A673 (cell line): ENCODE results near the gene CTNNBL1.

Source experiments
- EZH2 ChIP-seq: fragments of 200-600 bp; sonication (generic); IDR thresholded peaks from 2 replicates; pipeline ENCODE4 v1.6.1; 2017; ENCODE audit warnings: borderline replicate concordance, low read depth, mild to moderate bottlenecking, mixed read lengths, antibody characterized with exemption, low read length; ENCODE audit not compliant: poor library complexity, severe bottlenecking
- TF ChIP-seq, protein P1 (sequence below): fragments of 300-800, 200-600 bp; sonication (generic); conservative IDR thresholded peaks from 2 replicates; pipeline ENCODE4 v1.5.1; 2017; ENCODE audit warnings: low read depth, mild to moderate bottlenecking, antibody characterized with exemption, low read length, moderate library complexity, mixed read lengths

DNA sequence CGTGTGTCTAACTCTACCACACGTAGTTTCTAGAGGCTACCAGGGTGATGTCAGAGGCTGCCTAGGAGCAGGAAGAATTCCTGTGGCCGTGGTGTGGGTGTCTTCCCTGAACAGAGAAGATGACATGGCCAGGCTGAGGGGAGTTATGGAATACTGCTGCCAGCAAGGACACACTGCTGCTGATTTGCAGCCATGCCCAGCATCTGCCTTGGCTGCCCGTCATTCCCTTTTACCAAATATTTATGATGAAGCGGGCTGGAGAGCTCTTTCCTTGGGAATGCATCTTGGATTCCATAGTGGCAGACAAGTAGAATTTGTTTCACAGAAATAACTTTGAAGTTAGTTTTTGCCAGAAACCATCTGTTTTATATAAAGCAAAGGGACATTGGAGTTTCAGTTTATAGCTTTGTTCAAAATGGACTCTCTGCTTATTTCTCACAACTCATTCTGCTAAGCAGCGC is 128.3 kb downstream of the CTNNBL1 start:
- no peak for TF ChIP-seq EZH2
- TF ChIP-seq, protein P1, sequence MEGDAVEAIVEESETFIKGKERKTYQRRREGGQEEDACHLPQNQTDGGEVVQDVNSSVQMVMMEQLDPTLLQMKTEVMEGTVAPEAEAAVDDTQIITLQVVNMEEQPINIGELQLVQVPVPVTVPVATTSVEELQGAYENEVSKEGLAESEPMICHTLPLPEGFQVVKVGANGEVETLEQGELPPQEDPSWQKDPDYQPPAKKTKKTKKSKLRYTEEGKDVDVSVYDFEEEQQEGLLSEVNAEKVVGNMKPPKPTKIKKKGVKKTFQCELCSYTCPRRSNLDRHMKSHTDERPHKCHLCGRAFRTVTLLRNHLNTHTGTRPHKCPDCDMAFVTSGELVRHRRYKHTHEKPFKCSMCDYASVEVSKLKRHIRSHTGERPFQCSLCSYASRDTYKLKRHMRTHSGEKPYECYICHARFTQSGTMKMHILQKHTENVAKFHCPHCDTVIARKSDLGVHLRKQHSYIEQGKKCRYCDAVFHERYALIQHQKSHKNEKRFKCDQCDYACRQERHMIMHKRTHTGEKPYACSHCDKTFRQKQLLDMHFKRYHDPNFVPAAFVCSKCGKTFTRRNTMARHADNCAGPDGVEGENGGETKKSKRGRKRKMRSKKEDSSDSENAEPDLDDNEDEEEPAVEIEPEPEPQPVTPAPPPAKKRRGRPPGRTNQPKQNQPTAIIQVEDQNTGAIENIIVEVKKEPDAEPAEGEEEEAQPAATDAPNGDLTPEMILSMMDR, result no peak
